Heart left ventricle (tissue), 16 donors: Measurements from ENCODE around the gene CDK12. TPM values are rescaled to one million over a fixed set of nuclear protein-coding genes. Genes with fewer than 3 reads are reported as not detected.
"Not testable (repeated sequence)": the region's sequence is repeated elsewhere in the genome, so short reads cannot be mapped to it uniquely, and the experiment has no call there.

Experiments used
- ATAC-seq, 4 donors: fragments of 200-7000 bp; cut with Tn5 transposase; one replicate each; pipeline ENCODE4 v1.9.1; 2020 to 2022; ENCODE audit warnings: moderate library complexity in 4 of 4, mild to moderate bottlenecking in 3 of 4, moderate number of reproducible peaks in 1 of 4
- DNase-seq, 5 donors: peaks; one replicate each; pipeline ENCODE4 v3.0.0-alpha.2; 2020
- H3K27ac ChIP-seq, 12 donors: fragments of 200-600 bp; sonication (generic) in 4 of 12; one replicate each; pipeline versions ENCODE4 v1.5.0 to v1.8.0; 2016 to 2022; ENCODE audit warnings: mild to moderate bottlenecking in 2 of 12
- H3K27me3 ChIP-seq, 9 donors: fragments of 200-600 bp; sonication (generic) in 2 of 9; one replicate each; pipeline versions ENCODE4 v1.5.1 to v1.8.0; 2016 to 2022; ENCODE audit warnings: mild to moderate bottlenecking in 3 of 9
- H3K36me3 ChIP-seq, 9 donors: fragments of 200-600 bp; sonication (generic) in 2 of 9; one replicate each; pipeline versions ENCODE4 v1.5.0 to v1.8.0; 2018 to 2022; ENCODE audit warnings: mild to moderate bottlenecking in 2 of 9
- H3K4me1 ChIP-seq, 12 donors: fragments of 200-600 bp; sonication (generic) in 4 of 12; one replicate each; pipeline versions ENCODE4 v1.5.0 to v1.8.0; 2016 to 2022; ENCODE audit warnings: mild to moderate bottlenecking in 3 of 12
- H3K4me3 ChIP-seq, 12 donors: fragments of 200-600 bp; sonication (generic) in 4 of 12; one replicate each; pipeline versions ENCODE4 v1.5.0 to v1.8.0; 2017 to 2022; ENCODE audit warnings: mild to moderate bottlenecking in 9 of 12, moderate library complexity in 4 of 12
- H3K9me3 ChIP-seq, 12 donors: fragments of 200-600 bp; sonication (generic) in 4 of 12; one replicate each; pipeline versions ENCODE4 v1.5.0 to v1.8.0; 2016 to 2022; ENCODE audit warnings: mild to moderate bottlenecking in 1 of 12
- CTCF ChIP-seq, 12 donors: fragments of 200-600 bp; sonication (generic) in 4 of 12; IDR thresholded peaks; one replicate each; pipeline versions ENCODE4 v1.5.0 to v1.8.0; 2018 to 2022; ENCODE audit warnings: antibody characterized with exemption in 12 of 12, mild to moderate bottlenecking in 5 of 12
- POLR2A ChIP-seq, 2 donors: fragments of 450-650 bp; IDR thresholded peaks; one replicate each; pipeline ENCODE4 v1.6.1; 2017; ENCODE audit warnings: antibody characterized with exemption in 2 of 2, mild to moderate bottlenecking in 2 of 2, moderate library complexity in 2 of 2
- WGBS, 4 donors: extraction: QIAGEN DNeasy Blood & Tissue Kit in 2 of 4; methylation state at CpG; one replicate each; pipeline versions ENCODE4 v1.1.5 to v1.1.7; 2013 to 2018; 5-methylcytosine and 5-hydroxymethylcytosine counted together
- intact Hi-C, 10 donors: fragments of 100-400 bp; cut with DNase I; formaldehyde crosslinking; loops; one replicate each; pipeline versions ENCODE4 v1.11.1 to v1.14.2; 2022
- polyA plus RNA-seq, 2 donors: library from polyadenylated mRNA; stranded (reverse); fragments of 200-250 nt; gene quantifications; one replicate each; pipeline ENCODE4 v1.2.3, GENCODE V29; 2013
- total RNA-seq, 9 donors: library from RNA; depleted of rRNA in 2 of 9; stranded (reverse); fragments of >200 nt in 2 of 9; fragmentation: NEBNext Ultra II Directional in 3 of 9; extraction: Animal tissue kit (Norgen Biotek cat#: 25700) in 3 of 9; gene quantifications; one replicate each; pipeline versions ENCODE4 v1.1.0 to v1.2.4, GENCODE V29; 2016 to 2023
- donor health status: ischemic (EF 13 %, LVEDD 7.1; RV severe dilation, severe dysfunction).
- donor health status: healthy with polysubstance abuse.
- donor health status: DM: no; HTN: yes; CAD: no.
- donor health status: DM: no; HTN: no; CAD: no.
- donor health status: ischemic (EF 25% LVEDD 6.9; RV normal size, moderate dysfunction).
- donor health status: ischemic (EF 25% LVEDD 5.7; RV mildly dilated, moderate dysfunction).
- donor health status: healthy.
- donor health status: DM: yes; HTN: yes; CAD: no.
- donor health status: ischemic (EF 35%, LVEDD 5.7; RV mildly dilated, moderate dysfunction).
- donor health status: nonischemic (EF 11% LVEDD 7.7; RV severe dilation, severe dysfunction).
- donor health status: DM: yes; HTN: yes; CAD: no.
- donor health status: PGD.
- donor health status: ischemic (EF 29% LVEDD 5.4; RV normal size, mild dysfunction).
- donor health status: nonischemic (EF 23%, LVEDD 6.1; RV moderate dilation, normal function).

Gene CDK12
- total and polyA plus RNA-seq, 11 donors: 7.0 to 34.3 (median 18.6) TPM

GRCh38 chr17:39534768-39535405, 73.6 kb downstream of the CDK12 start:
- H3K4me1 ChIP-seq: peaks cover 0 to 41% (median 8%) of the 10 kb centered on the region in 12 donors
- 92 to 98% (median 96%) methylated on average over 3 of the region's 3 CpGs for WGBS, 4 donors
- H3K36me3 ChIP-seq: peaks cover 0 to 28% (median 20%) of the 10 kb centered on the region in 9 donors
- H3K9me3 ChIP-seq: no peaks in the 10 kb centered on the region
- no peak for DNase-seq
- TF ChIP-seq POLR2A (IDR thresholded peaks at IDR 0.05) (no peak), CTCF (IDR thresholded peaks at IDR 0.05) (no peak)
- ATAC-seq: no peak
- no peak overlapping the region for H3K27ac ChIP-seq
- no peak overlapping the region for H3K4me3 ChIP-seq
- no peaks in the 10 kb centered on the region for H3K27me3 ChIP-seq
- intact Hi-C loops: no loop called here

GRCh38 chr17:39536468-39536867, 75.2 kb downstream of the CDK12 start:
- peaks cover 0 to 41% (median 7%) of the 10 kb centered on the region in 12 donors for H3K4me1 ChIP-seq
- H3K27ac ChIP-seq: no peak overlapping the region
- no peak for DNase-seq
- ATAC-seq: no peak
- H3K9me3 ChIP-seq: no peaks in the 10 kb centered on the region
- H3K4me3 ChIP-seq: no peak overlapping the region
- intact Hi-C loops: no loop called here
- TF ChIP-seq CTCF (IDR thresholded peaks at IDR 0.05): no peak
- peaks cover 0 to 12% (median 4%) of the 10 kb centered on the region in 9 donors for H3K36me3 ChIP-seq
- H3K27me3 ChIP-seq: no peaks in the 10 kb centered on the region

DNA sequence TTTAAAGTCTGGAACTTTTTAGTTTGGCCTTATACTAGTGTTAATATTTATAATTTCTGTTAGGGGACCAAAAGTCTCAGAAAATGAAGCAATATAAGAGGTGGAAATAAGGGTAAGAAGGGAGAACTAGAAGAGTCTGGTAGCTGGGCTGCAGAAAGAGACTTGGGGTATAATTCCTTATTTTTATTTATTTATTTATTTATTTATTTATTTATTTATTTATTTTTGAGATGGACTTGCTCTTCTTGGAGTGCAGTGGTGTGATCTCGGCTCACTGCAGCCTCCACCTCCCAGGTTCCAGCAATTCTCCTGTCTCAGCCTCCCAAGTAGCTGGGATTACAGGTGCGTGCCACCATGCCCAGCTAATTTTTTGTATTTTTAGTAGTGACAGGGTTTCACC, 76.1 kb downstream of the CDK12 start:
- H3K4me3 ChIP-seq, DNase-seq, H3K27me3 ChIP-seq, H3K9me3 ChIP-seq, H3K27ac ChIP-seq, H3K36me3 ChIP-seq, ATAC-seq, intact Hi-C loops: not testable (repeated sequence)
- H3K4me1 ChIP-seq: peaks cover 0 to 37% (median 7%) of the 10 kb centered on the region in 12 donors
- WGBS, 4 donors: 96 to 100% (median 98%) methylated on average over 2 of the region's 2 CpGs

GRCh38 chr17:39538866-39539265, 77.6 kb downstream of the CDK12 start:
- Histone ChIP-seq H3K27me3 (no peaks in the 10 kb centered on the region), H3K4me3 (no peak overlapping the region), H3K9me3 (no peaks in the 10 kb centered on the region), H3K36me3 (peaks cover 0 to under 1% (median 0%) of the 10 kb centered on the region in 9 donors), H3K4me1 (peaks cover 0 to 28% (median 0%) of the 10 kb centered on the region in 12 donors), H3K27ac (no peak overlapping the region)
- intact Hi-C loops: no loop called here
- TF ChIP-seq CTCF (IDR thresholded peaks at IDR 0.05) (no peak), POLR2A (IDR thresholded peaks at IDR 0.05) (no peak)
- DNase-seq: no peak
- WGBS, 4 donors: 49 to 67% (median 55%) methylated on average over 3 of the region's 3 CpGs
- peak in 2 of 4 donors; percentile 30 to 55 for ATAC-seq

DNA sequence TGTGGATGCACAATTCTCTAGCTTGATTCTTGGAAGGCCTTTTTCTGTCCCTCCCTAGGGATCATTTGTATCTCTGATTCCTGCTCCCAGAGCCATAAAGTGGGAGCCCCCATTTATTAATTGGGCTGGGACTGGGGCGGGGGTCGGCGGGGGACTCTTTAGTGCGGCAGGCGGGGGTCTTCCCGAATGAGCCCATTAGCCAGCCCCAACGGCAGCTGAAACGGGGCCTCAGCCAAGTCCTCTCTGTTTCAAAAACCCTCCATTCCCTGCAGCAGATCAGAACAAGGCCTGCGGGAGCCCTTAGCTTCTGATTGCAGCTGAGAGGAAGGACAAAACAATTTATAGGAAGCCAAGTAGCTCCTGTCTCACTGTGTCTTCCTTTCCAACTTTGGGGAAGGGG, 79.3 kb downstream of the CDK12 start:
- Histone ChIP-seq H3K36me3 (peaks cover 0 to 14% (median 9%) of the 10 kb centered on the region in 9 donors), H3K27ac (no peak overlapping the region), H3K9me3 (no peaks in the 10 kb centered on the region), H3K4me3 (no peak overlapping the region), H3K4me1 (peaks cover 0 to 28% (median 0%) of the 10 kb centered on the region in 12 donors), H3K27me3 (no peaks in the 10 kb centered on the region)
- TF ChIP-seq POLR2A (IDR thresholded peaks at IDR 0.05) (no peak), CTCF (IDR thresholded peaks at IDR 0.05) (no peak)
- no peak for DNase-seq
- WGBS, 4 donors: 52 to 75% (median 61%) methylated on average over 8 to 9 of the region's 9 CpGs
- intact Hi-C loops: loop anchor here in 5 of 10 donors (10.0 kb wide), 2 partner anchors 214 to 414 kb away; no protein-coding TSS in a partner anchor
- ATAC-seq: no peak
